HG02759 (cell line): ENCODE measurements around the gene AK6.
"Not testable (repeated sequence)": the region's sequence is repeated elsewhere in the genome, so short reads cannot be mapped to it uniquely, and the experiment has no call there.

Source experiments
- ATAC-seq: cut with Tn5 transposase; IDR thresholded peaks from one replicate; pipeline ENCODE4 v1.9.1; 2021; ENCODE audit warnings: mild to moderate bottlenecking, moderate library complexity; ENCODE audit not compliant: unreplicated experiment

AK6 gene

GRCh38 chr5:69369340-69370121, at the start of gene AK6, which contains the start of the genes RAD17 and TAF9:
AK6 (minus strand) TSS chr5:69369520; CDS start chr5:69369490, 30 bp downstream.
RAD17 (plus strand) TSS chr5:69369818; CDS start chr5:69372209, 2,391 bp downstream.
TAF9 (minus strand) TSS chr5:69369520; CDS start chr5:69365737, 3,783 bp downstream.
- peak; percentile 93 for ATAC-seq

GRCh38 chr5:69418554-69418953, 49.2 kb upstream of the AK6 start:
- no peak for ATAC-seq

- no peak for ATAC-seq
Measured at GRCh38 chr5:69416699-69417098, 47.4 kb upstream of the AK6 start.

GRCh38 chr5:69416180-69416579, 46.9 kb upstream of the AK6 start:
- no peak for ATAC-seq

- ATAC-seq: no peak
Measured at GRCh38 chr5:69415584-69415958, 46.3 kb upstream of the AK6 start.

GRCh38 chr5:69414885-69415583, 45.7 kb upstream of the AK6 start, which contains the start of gene MARVELD2:
MARVELD2 (plus strand) TSS chr5:69415116; CDS start chr5:69419386, 4,270 bp downstream.
- ATAC-seq: peak; percentile 86

- ATAC-seq: no peak
Measured at GRCh38 chr5:69404659-69405330, 35.5 kb upstream of the AK6 start.

GRCh38 chr5:69378376-69378775, 9.1 kb upstream of the AK6 start:
- ATAC-seq: no peak

GRCh38 chr5:69374911-69375446, 5.7 kb upstream of the AK6 start:
- ATAC-seq: peak; percentile 73

GRCh38 chr5:69372394-69372793, 3.1 kb upstream of the AK6 start:
- no peak for ATAC-seq

- not testable (repeated sequence) for ATAC-seq
Measured at GRCh38 chr5:69370335-69370734, 1.0 kb upstream of the AK6 start.

- ATAC-seq: peak; percentile 33
Measured at GRCh38 chr5:69368458-69369339, 621 bp downstream of the AK6 start.

- ATAC-seq: no peak
Measured at GRCh38 chr5:69367697-69368279, 1.5 kb downstream of the AK6 start.

- no peak for ATAC-seq
Measured at GRCh38 chr5:69364850-69365249, 4.5 kb downstream of the AK6 start.

GRCh38 chr5:69364414-69364813, 4.9 kb downstream of the AK6 start:
- no peak for ATAC-seq

- ATAC-seq: no peak
Measured at GRCh38 chr5:69360442-69360841, 8.9 kb downstream of the AK6 start.

- no peak for ATAC-seq
Measured at GRCh38 chr5:69359699-69360098, 9.6 kb downstream of the AK6 start.

GRCh38 chr5:69350664-69351063, 18.7 kb downstream of the AK6 start:
- no peak for ATAC-seq

GRCh38 chr5:69343083-69343482, 26.2 kb downstream of the AK6 start:
- no peak for ATAC-seq
